ENCODE results near the gene SOAT1. TPM values are rescaled to one million over a fixed set of nuclear protein-coding genes. Genes with fewer than 3 reads are reported as not detected.

The SOAT1 gene
- total and polyA plus RNA-seq, 2 of the 8 experiments (the other 6 are each of a cell fraction or from before 2014, with no cell fraction given) = 2.7 to 4.7 TPM

DNA sequence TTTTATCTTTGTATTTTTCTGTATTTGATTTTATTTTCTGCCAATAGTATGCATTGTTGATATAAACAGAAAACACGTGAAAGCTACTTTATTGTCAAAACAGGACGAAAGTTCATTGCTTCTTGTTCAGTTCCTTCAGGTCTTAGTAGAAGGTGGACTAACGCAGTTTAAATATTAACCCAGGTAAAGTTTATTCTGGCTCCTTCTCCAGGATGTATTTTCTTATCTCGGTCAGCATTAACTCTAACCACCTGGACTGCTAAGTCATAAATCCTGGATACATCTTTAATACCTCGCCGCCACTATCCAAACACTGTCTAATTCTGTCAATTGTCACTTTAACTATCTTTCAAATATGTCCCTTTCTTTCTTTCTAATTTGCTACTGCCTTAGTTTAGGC, 5.7 kb upstream of the SOAT1 start (continued):
- no peak for TF ChIP-seq GTF2F1 (IDR thresholded peaks at IDR 0.05; ENCODE audit: borderline replicate concordance, low read depth, low read length)
- TF ChIP-seq SIN3A (conservative IDR thresholded peaks at IDR 0.05 in 1 of 2, IDR thresholded peaks at IDR 0.05 in 1 of 2; ENCODE audit: low read depth in 1 of 2, low read length in 2 of 2) = no peak
- no peak for TF ChIP-seq CBX5 (IDR thresholded peaks at IDR 0.05; ENCODE audit: low read depth, low read length)
